Liver (tissue), 9 donors: ENCODE results near the gene DNAJC6. TPM values are rescaled to one million over a fixed set of nuclear protein-coding genes. Genes with fewer than 3 reads are reported as not detected.

ENCODE experiments used
- DNase-seq: peaks from one replicate; pipeline ENCODE4 v3.0.0-alpha.2; 2017; ENCODE audit warnings: low spot score
- H3K27ac ChIP-seq, 2 donors: one replicate each; pipeline ENCODE4 v1.7.0; 2013; ENCODE audit warnings: inconsistent platforms in 2 of 2, low read length in 2 of 2, control low read depth in 1 of 2, low read depth in 1 of 2, mild to moderate bottlenecking in 1 of 2
- H3K27me3 ChIP-seq, 4 donors: one replicate each; pipeline versions ENCODE4 v1.6.1 to v1.7.0; 2013; ENCODE audit warnings: low read length in 3 of 4, inconsistent platforms in 1 of 4, mild to moderate bottlenecking in 1 of 4, moderate library complexity in 1 of 4; ENCODE audit not compliant: control insufficient read depth in 4 of 4, insufficient read depth in 4 of 4
- H3K36me3 ChIP-seq, 4 donors: one replicate each; pipeline versions ENCODE4 v1.6.1 to v1.7.0; 2013; ENCODE audit warnings: low read length in 3 of 4, mild to moderate bottlenecking in 3 of 4, low read depth in 1 of 4, moderate library complexity in 1 of 4; ENCODE audit not compliant: control insufficient read depth in 4 of 4, insufficient read depth in 3 of 4
- H3K4me1 ChIP-seq, 4 donors: one replicate each; pipeline versions ENCODE4 v1.6.1 to v1.7.0; 2013; ENCODE audit warnings: low read length in 3 of 4, mild to moderate bottlenecking in 3 of 4, moderate library complexity in 1 of 4; ENCODE audit not compliant: control insufficient read depth in 4 of 4, insufficient read depth in 4 of 4
- H3K4me3 ChIP-seq, 3 donors: one replicate each; pipeline versions ENCODE4 v1.6.1 to v1.7.0; 2013; ENCODE audit warnings: low read length in 3 of 3, control low read depth in 1 of 3, low read depth in 1 of 3, mild to moderate bottlenecking in 1 of 3
- H3K9ac ChIP-seq, 2 donors: one replicate each; pipeline ENCODE4 v1.7.0; 2013; ENCODE audit warnings: low read length in 2 of 2, mild to moderate bottlenecking in 2 of 2, moderate library complexity in 2 of 2, control low read depth in 1 of 2, low read depth in 1 of 2
- H3K9me3 ChIP-seq, 4 donors: one replicate each; pipeline versions ENCODE4 v1.6.1 to v1.7.0; 2013; ENCODE audit warnings: low read length in 3 of 4; ENCODE audit not compliant: control insufficient read depth in 4 of 4
- ATF3 ChIP-seq: IDR thresholded peaks from 2 replicates; pipeline ENCODE4 v1.6.1; 2016; ENCODE audit warnings: antibody characterized with exemption
- CTCF ChIP-seq: fragments of 150-350 bp; IDR thresholded peaks from 2 replicates; pipeline ENCODE4 v1.5.1; 2017; ENCODE audit warnings: improper control_type of control experiment, low read depth, low read length; ENCODE audit not compliant: missing input control
- EGR1 ChIP-seq, 2 donors: IDR thresholded peaks; 2 replicates each; pipeline ENCODE4 v1.6.1; 2016 to 2018; ENCODE audit warnings: antibody characterized with exemption in 2 of 2, low read depth in 2 of 2
- FOXA1 ChIP-seq: IDR thresholded peaks from 2 replicates; pipeline ENCODE4 v1.6.1; 2016; ENCODE audit warnings: antibody characterized with exemption
- FOXA2 ChIP-seq: IDR thresholded peaks from 2 replicates; pipeline ENCODE4 v1.6.1; 2016; ENCODE audit warnings: antibody characterized with exemption
- GABPA ChIP-seq, 2 donors: IDR thresholded peaks in 1 of 2; conservative IDR thresholded peaks in 1 of 2; 2 replicates each; pipeline ENCODE4 v1.6.1; 2016; ENCODE audit warnings: antibody characterized with exemption in 2 of 2, mild to moderate bottlenecking in 1 of 2, moderate library complexity in 1 of 2
- HNF4A ChIP-seq, 2 donors: conservative IDR thresholded peaks; 2 replicates each; pipeline ENCODE4 v1.6.1; 2016; ENCODE audit warnings: antibody characterized with exemption in 2 of 2, mild to moderate bottlenecking in 2 of 2
- HNF4G ChIP-seq: IDR thresholded peaks from 2 replicates; pipeline ENCODE4 v1.6.1; 2016; ENCODE audit warnings: antibody characterized with exemption
- JUND ChIP-seq, 2 donors: IDR thresholded peaks; 2 replicates each; pipeline ENCODE4 v1.6.1; 2016; ENCODE audit warnings: antibody characterized with exemption in 2 of 2
- MAX ChIP-seq: IDR thresholded peaks from 2 replicates; pipeline ENCODE4 v1.6.1; 2016; ENCODE audit warnings: antibody characterized with exemption
- NR2F2 ChIP-seq: IDR thresholded peaks from 2 replicates; pipeline ENCODE4 v1.6.1; 2016; ENCODE audit warnings: antibody characterized with exemption
- RAD21 ChIP-seq, 2 donors: IDR thresholded peaks; 2 replicates each; pipeline ENCODE4 v1.6.1; 2016; ENCODE audit warnings: antibody characterized with exemption in 2 of 2, mild to moderate bottlenecking in 2 of 2
- REST ChIP-seq: IDR thresholded peaks from 2 replicates; pipeline ENCODE4 v1.6.1; 2016; ENCODE audit warnings: antibody characterized with exemption, mild to moderate bottlenecking
- RXRA ChIP-seq, 2 donors: IDR thresholded peaks; 2 replicates each; pipeline ENCODE4 v1.6.1; 2017 to 2018; ENCODE audit warnings: antibody characterized with exemption in 2 of 2, mild to moderate bottlenecking in 1 of 2
- SP1 ChIP-seq: IDR thresholded peaks from 2 replicates; pipeline ENCODE4 v1.6.1; 2018; ENCODE audit warnings: antibody characterized with exemption, mild to moderate bottlenecking
- TAF1 ChIP-seq: conservative IDR thresholded peaks from 2 replicates; pipeline ENCODE4 v1.6.1; 2016; ENCODE audit warnings: antibody characterized with exemption, mild to moderate bottlenecking
- YY1 ChIP-seq: IDR thresholded peaks from 2 replicates; pipeline ENCODE4 v1.6.1; 2016; ENCODE audit warnings: antibody characterized with exemption, mild to moderate bottlenecking
- ZBTB33 ChIP-seq: IDR thresholded peaks from 2 replicates; pipeline ENCODE4 v1.6.1; 2016; ENCODE audit warnings: antibody characterized with exemption
- WGBS: extraction: QIAGEN DNeasy Blood & Tissue Kit; methylation state at CpG from one replicate; pipeline ENCODE4 v1.1.7; 2013; 5-methylcytosine and 5-hydroxymethylcytosine counted together
- polyA plus RNA-seq, 2 donors: library from polyadenylated mRNA; stranded (reverse) in 1 of 2; unstranded in 1 of 2; fragments of 200-250 nt in 1 of 2; fragments of >200 nt in 1 of 2; fragmentation: Nextera tagmentation in 1 of 2; extraction: Ambion mirVana in 1 of 2; gene quantifications; one replicate each; pipeline versions ENCODE4 v1.2.1 to v1.2.3, GENCODE V29; 2013 to 2015
- total RNA-seq, 2 donors: library from RNA; depleted of rRNA; stranded (reverse); fragments of >200 nt; gene quantifications; one replicate each; pipeline ENCODE4 v1.2.3, GENCODE V29; 2014
- donor health status: healthy.
- donor health status: healthy.
- donor health status: healthy.
- donor health status: healthy.
- donor health status: healthy.

The DNAJC6 gene
- total and polyA plus RNA-seq, 4 donors, result 0.15 to 35.0 (median 0.30) TPM

- no peak overlapping the region for H3K9ac ChIP-seq
- no peaks in the 10 kb centered on the region for H3K36me3 ChIP-seq
- DNase-seq, result no peak
- H3K4me1 ChIP-seq, result no peaks in the 10 kb centered on the region
- no peak overlapping the region for H3K4me3 ChIP-seq
- no peaks in the 10 kb centered on the region for H3K9me3 ChIP-seq
- no peaks in the 10 kb centered on the region for H3K27me3 ChIP-seq
- H3K27ac ChIP-seq, result no peak overlapping the region
- 96% methylated on average over 1 of the region's 1 CpG for WGBS
- TF ChIP-seq TAF1 (no peak), FOXA2 (no peak), GABPA (IDR thresholded peaks at IDR 0.05 in 1 of 2, conservative IDR thresholded peaks at IDR 0.05 in 1 of 2) (no peak), YY1 (no peak), ZBTB33 (no peak), FOXA1 (no peak), SP1 (no peak), RXRA (IDR thresholded peaks at IDR 0.05) (no peak), ATF3 (no peak), NR2F2 (no peak), CTCF (no peak), HNF4G (no peak), HNF4A (conservative IDR thresholded peaks at IDR 0.05) (no peak), MAX (no peak), RAD21 (IDR thresholded peaks at IDR 0.05) (no peak), JUND (IDR thresholded peaks at IDR 0.05) (no peak)
These were observed 88.7 kb downstream of the DNAJC6 start for GRCh38 chr1:65398083-65398482.

GRCh38 chr1:65399003-65399402 is 89.7 kb downstream of the DNAJC6 start:
- Histone ChIP-seq H3K4me1 (no peaks in the 10 kb centered on the region), H3K27me3 (no peaks in the 10 kb centered on the region), H3K9ac (no peak overlapping the region), H3K9me3 (no peaks in the 10 kb centered on the region), H3K27ac (no peak overlapping the region), H3K4me3 (no peak overlapping the region), H3K36me3 (no peaks in the 10 kb centered on the region)
- no peak for DNase-seq
- WGBS, result 94% methylated on average over 1 of the region's 1 CpG
- no peak for TF ChIP-seq EGR1 (IDR thresholded peaks at IDR 0.05; ENCODE audit: low read depth in 2 of 2)
- TF ChIP-seq RAD21 (IDR thresholded peaks at IDR 0.05), result no peak
- no peak for TF ChIP-seq NR2F2
- no peak for TF ChIP-seq REST
- no peak for TF ChIP-seq MAX
- TF ChIP-seq TAF1, result no peak
- no peak for TF ChIP-seq HNF4A (conservative IDR thresholded peaks at IDR 0.05)
- no peak for TF ChIP-seq GABPA (IDR thresholded peaks at IDR 0.05 in 1 of 2, conservative IDR thresholded peaks at IDR 0.05 in 1 of 2)
- TF ChIP-seq ZBTB33, result no peak
- no peak for TF ChIP-seq ATF3
- TF ChIP-seq CTCF, result no peak
- no peak for TF ChIP-seq HNF4G
- no peak for TF ChIP-seq SP1
- no peak for TF ChIP-seq YY1
- no peak for TF ChIP-seq FOXA2
- TF ChIP-seq FOXA1, result no peak
- no peak for TF ChIP-seq RXRA (IDR thresholded peaks at IDR 0.05)
- TF ChIP-seq JUND (IDR thresholded peaks at IDR 0.05), result no peak
